Measurements from ENCODE around the gene CHTF18.
A peak's percentile ranks its signal among the peaks of the same experiment; 100 is the strongest.
"Not testable (repeated sequence)": the region's sequence is repeated elsewhere in the genome, so short reads cannot be mapped to it uniquely, and the experiment has no call there.

The CHTF18 gene

GRCh38 chr16:788399-789126, at the start of gene CHTF18:
Gene CHTF18, plus strand, starts transcription at chr16:788620. Its CDS starts 65 bp downstream, at chr16:788685.
- DNase-seq, result peak; percentile 81

GRCh38 chr16:739560-740458, 48.6 kb upstream of the CHTF18 start:
- no peak for DNase-seq

GRCh38 chr16:740459-740763, 48.0 kb upstream of the CHTF18 start:
- no peak for DNase-seq

GRCh38 chr16:740764-741505, 47.5 kb upstream of the CHTF18 start, which contains the start of gene CIAO3:
Gene CIAO3, minus strand, starts transcription at chr16:740997. Its CDS starts 12 bp downstream, at chr16:740985.
- DNase-seq, result peak; percentile 67

GRCh38 chr16:741986-742629, 46.3 kb upstream of the CHTF18 start:
- no peak for DNase-seq

GRCh38 chr16:742894-743293, 45.5 kb upstream of the CHTF18 start:
- DNase-seq, result not testable (repeated sequence)

GRCh38 chr16:743794-744500, 44.5 kb upstream of the CHTF18 start:
- DNase-seq, result no peak

- no peak for DNase-seq
Measured at GRCh38 chr16:745739-746138, 42.7 kb upstream of the CHTF18 start.

- DNase-seq, result no peak
Measured at GRCh38 chr16:746637-747036, 41.8 kb upstream of the CHTF18 start.

- no peak for DNase-seq
Measured at GRCh38 chr16:747978-748746, 40.3 kb upstream of the CHTF18 start.

- no peak for DNase-seq
Measured at GRCh38 chr16:749010-749409, 39.4 kb upstream of the CHTF18 start.

- DNase-seq, result no peak
Measured at GRCh38 chr16:750485-750884, 37.9 kb upstream of the CHTF18 start.

- no peak for DNase-seq
Measured at GRCh38 chr16:751152-752006, 37.0 kb upstream of the CHTF18 start.

GRCh38 chr16:752007-752312, 36.5 kb upstream of the CHTF18 start:
- DNase-seq, result no peak

- not testable (repeated sequence) for DNase-seq
Measured at GRCh38 chr16:754121-754607, 34.3 kb upstream of the CHTF18 start.

- no peak for DNase-seq
Measured at GRCh38 chr16:754656-755055, 33.8 kb upstream of the CHTF18 start.

- DNase-seq, result no peak
Measured at GRCh38 chr16:756428-756827, 32.0 kb upstream of the CHTF18 start.

GRCh38 chr16:759110-759910, 29.1 kb upstream of the CHTF18 start:
- DNase-seq, result no peak

- DNase-seq, result no peak
Measured at GRCh38 chr16:760065-760464, 28.4 kb upstream of the CHTF18 start.
